Neural cell (in vitro differentiated cells): ENCODE data around the gene RAB39B.

ENCODE experiments used
- CTCF ChIP-seq: fragments of 450-650 bp; IDR thresholded peaks from 2 replicates; pipeline ENCODE4 v1.5.1; 2014; ENCODE audit warnings: antibody characterized with exemption, mild to moderate bottlenecking, moderate library complexity; ENCODE audit not compliant: poor library complexity, severe bottlenecking
- EP300 ChIP-seq: fragments of 450-650 bp; conservative IDR thresholded peaks from 2 replicates; pipeline ENCODE4 v1.6.1; 2014; ENCODE audit warnings: antibody characterized with exemption, mild to moderate bottlenecking, moderate library complexity; ENCODE audit not compliant: poor library complexity, severe bottlenecking

DNA sequence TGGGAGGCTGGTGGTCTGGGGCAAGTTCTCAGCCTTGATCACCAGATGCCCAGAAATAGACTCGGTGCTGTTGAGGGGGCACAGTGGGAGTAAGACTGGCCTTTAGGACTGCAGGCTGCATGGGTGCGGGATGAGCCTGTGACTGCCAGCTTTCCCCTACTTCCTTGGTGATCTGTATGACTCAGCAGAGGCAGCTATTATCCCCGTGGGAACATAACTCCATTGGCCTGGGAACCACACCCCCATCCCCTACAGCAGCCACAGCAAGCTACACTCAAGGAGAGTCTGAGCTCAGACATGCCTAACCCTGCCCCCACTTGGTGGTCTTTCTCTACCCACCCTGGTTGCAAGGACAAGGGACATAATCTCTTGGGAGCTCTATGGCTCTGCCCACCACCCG is 49.5 kb upstream of the RAB39B start:
- TF ChIP-seq EP300 = no peak
- TF ChIP-seq CTCF = no peak
